ENCODE data around the gene ASCC1.

The ASCC1 gene

DNA sequence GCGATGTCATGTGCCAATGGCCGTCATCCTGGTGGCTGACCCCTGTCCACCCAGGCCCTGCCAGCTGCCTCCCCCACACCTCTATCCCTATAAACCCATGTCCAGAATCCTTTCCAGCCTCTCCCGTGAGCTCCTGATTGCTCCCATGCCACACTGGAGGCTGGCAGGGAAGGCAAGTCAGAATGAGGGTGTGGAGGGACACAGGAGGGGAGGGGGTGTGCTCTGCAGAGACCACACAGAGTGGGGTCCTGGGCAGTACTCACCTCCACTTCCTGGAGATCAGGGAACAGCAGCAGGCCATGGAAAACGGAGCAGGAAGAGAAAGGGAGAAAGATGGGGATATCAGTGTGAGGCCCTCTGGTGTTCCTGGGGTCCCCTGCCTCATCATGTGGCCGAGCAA is 143.4 kb downstream of the ASCC1 start:
- Histone ChIP-seq H4K20me1 (ENCODE audit: control insufficient read depth, insufficient read depth, low read depth, low read length) (no peaks in the 10 kb centered on the region), H3K4me1 (ENCODE audit: control insufficient read depth, low read length) (peaks cover 8% of the 10 kb centered on the region; the same call in 1 of the 2 replicates), H3F3A (ENCODE audit: control insufficient read depth, insufficient read depth) (no peaks in the 10 kb centered on the region), H3K27ac (ENCODE audit: low read depth, low read length) (no peak overlapping the region), H3K79me2 (ENCODE audit: control insufficient read depth, low read length) (no peaks in the 10 kb centered on the region), H3K4me3 (ENCODE audit: low read length) (no peak overlapping the region), H3K4me2 (ENCODE audit: low read length) (no peak overlapping the region), H3K27me3 (ENCODE audit: control insufficient read depth, low read length) (no peaks in the 10 kb centered on the region; the same call in none of the 2 replicates), H3K36me3 (ENCODE audit: control insufficient read depth, low read length) (no peaks in the 10 kb centered on the region), H3K9me3 (ENCODE audit: control insufficient read depth, insufficient read depth, low read length) (no peaks in the 10 kb centered on the region), H3K9me2 (replicated peaks; ENCODE audit: control insufficient read depth, low read length) (no peaks in the 10 kb centered on the region)
- TF ChIP-seq EZH2phosphoT487 (IDR thresholded peaks at IDR 0.05; ENCODE audit: borderline replicate concordance, low read length), result no peak
- TF ChIP-seq, protein P1, sequence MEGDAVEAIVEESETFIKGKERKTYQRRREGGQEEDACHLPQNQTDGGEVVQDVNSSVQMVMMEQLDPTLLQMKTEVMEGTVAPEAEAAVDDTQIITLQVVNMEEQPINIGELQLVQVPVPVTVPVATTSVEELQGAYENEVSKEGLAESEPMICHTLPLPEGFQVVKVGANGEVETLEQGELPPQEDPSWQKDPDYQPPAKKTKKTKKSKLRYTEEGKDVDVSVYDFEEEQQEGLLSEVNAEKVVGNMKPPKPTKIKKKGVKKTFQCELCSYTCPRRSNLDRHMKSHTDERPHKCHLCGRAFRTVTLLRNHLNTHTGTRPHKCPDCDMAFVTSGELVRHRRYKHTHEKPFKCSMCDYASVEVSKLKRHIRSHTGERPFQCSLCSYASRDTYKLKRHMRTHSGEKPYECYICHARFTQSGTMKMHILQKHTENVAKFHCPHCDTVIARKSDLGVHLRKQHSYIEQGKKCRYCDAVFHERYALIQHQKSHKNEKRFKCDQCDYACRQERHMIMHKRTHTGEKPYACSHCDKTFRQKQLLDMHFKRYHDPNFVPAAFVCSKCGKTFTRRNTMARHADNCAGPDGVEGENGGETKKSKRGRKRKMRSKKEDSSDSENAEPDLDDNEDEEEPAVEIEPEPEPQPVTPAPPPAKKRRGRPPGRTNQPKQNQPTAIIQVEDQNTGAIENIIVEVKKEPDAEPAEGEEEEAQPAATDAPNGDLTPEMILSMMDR (IDR thresholded peaks at IDR 0.05; ENCODE audit: low read depth, low read length, poor library complexity, severe bottlenecking), result no peak

GRCh38 chr10:72072046-72072445 is 144.0 kb downstream of the ASCC1 start:
- H3K9me2 ChIP-seq (replicated peaks; ENCODE audit: control insufficient read depth, low read length), result no peaks in the 10 kb centered on the region
- no peaks in the 10 kb centered on the region for H3K36me3 ChIP-seq (ENCODE audit: control insufficient read depth, low read length)
- TF ChIP-seq, protein P1 (IDR thresholded peaks at IDR 0.05; ENCODE audit: low read depth, low read length, poor library complexity, severe bottlenecking), result no peak
- no peak for TF ChIP-seq EZH2phosphoT487 (IDR thresholded peaks at IDR 0.05; ENCODE audit: borderline replicate concordance, low read length)
- peaks cover 8% of the 10 kb centered on the region; the same call in 1 of the 2 replicates for H3K4me1 ChIP-seq (ENCODE audit: control insufficient read depth, low read length)
- H3K79me2 ChIP-seq (ENCODE audit: control insufficient read depth, low read length), result no peaks in the 10 kb centered on the region
- no peak overlapping the region for H3K27ac ChIP-seq (ENCODE audit: low read depth, low read length)
- no peaks in the 10 kb centered on the region for H4K20me1 ChIP-seq (ENCODE audit: control insufficient read depth, insufficient read depth, low read depth, low read length)
- no peaks in the 10 kb centered on the region; the same call in none of the 2 replicates for H3K27me3 ChIP-seq (ENCODE audit: control insufficient read depth, low read length)
- no peaks in the 10 kb centered on the region for H3F3A ChIP-seq (ENCODE audit: control insufficient read depth, insufficient read depth)
- no peaks in the 10 kb centered on the region for H3K9me3 ChIP-seq (ENCODE audit: control insufficient read depth, insufficient read depth, low read length)
- no peak overlapping the region for H3K4me3 ChIP-seq (ENCODE audit: low read length)
- no peak overlapping the region for H3K4me2 ChIP-seq (ENCODE audit: low read length)

GRCh38 chr10:72069751-72070526 is 146.1 kb downstream of the ASCC1 start:
- no peaks in the 10 kb centered on the region for H3K9me3 ChIP-seq (ENCODE audit: control insufficient read depth, insufficient read depth, low read length)
- no peaks in the 10 kb centered on the region for H3F3A ChIP-seq (ENCODE audit: control insufficient read depth, insufficient read depth)
- H3K9me2 ChIP-seq (replicated peaks; ENCODE audit: control insufficient read depth, low read length), result no peaks in the 10 kb centered on the region
- no peak overlapping the region for H3K4me2 ChIP-seq (ENCODE audit: low read length)
- no peak overlapping the region for H3K27ac ChIP-seq (ENCODE audit: low read depth, low read length)
- TF ChIP-seq EZH2phosphoT487 (IDR thresholded peaks at IDR 0.05; ENCODE audit: borderline replicate concordance, low read length), result no peak
- TF ChIP-seq, protein P1 (IDR thresholded peaks at IDR 0.05; ENCODE audit: low read depth, low read length, poor library complexity, severe bottlenecking), result peak; percentile 58
- no peaks in the 10 kb centered on the region for H3K79me2 ChIP-seq (ENCODE audit: control insufficient read depth, low read length)
- H3K36me3 ChIP-seq (ENCODE audit: control insufficient read depth, low read length), result no peaks in the 10 kb centered on the region
- 0 out of 2 replicates have a peak, but pooled peaks cover 4% of the 10 kb centered on the region for H3K4me1 ChIP-seq (ENCODE audit: control insufficient read depth, low read length)
- H3K27me3 ChIP-seq (ENCODE audit: control insufficient read depth, low read length), result peaks cover 5% of the 10 kb centered on the region; the same call in 1 of the 2 replicates
- no peak overlapping the region for H3K4me3 ChIP-seq (ENCODE audit: low read length)
- H4K20me1 ChIP-seq (ENCODE audit: control insufficient read depth, insufficient read depth, low read depth, low read length), result no peaks in the 10 kb centered on the region
